Omental fat pad (tissue), 4 donors: ENCODE results near the gene KAT5. TPM values are rescaled to one million over a fixed set of nuclear protein-coding genes. Genes with fewer than 3 reads are reported as not detected.
"Not testable (repeated sequence)": the region's sequence is repeated elsewhere in the genome, so short reads cannot be mapped to it uniquely, and the experiment has no call there.

ENCODE experiments used
- ATAC-seq: fragments of 150-250 bp; one replicate; pipeline ENCODE4 v1.9.1; 2016; ENCODE audit warnings: mild to moderate bottlenecking, moderate library complexity; ENCODE audit not compliant: low FRiP score
- DNase-seq: peaks from one replicate; pipeline ENCODE4 v3.0.0-alpha.2; 2019; ENCODE audit warnings: low spot score
- total RNA-seq, 4 donors: library from RNA; depleted of rRNA; stranded (reverse); fragments of >200 nt; gene quantifications; one replicate each; pipeline ENCODE4 v1.1.0, GENCODE V29; 2016
- TF ChIP-seq, protein P1 (sequence below), 3 donors: fragments of 450-650 bp; IDR thresholded peaks; one replicate each; pipeline ENCODE4 v1.5.1; 2016 to 2017; ENCODE audit warnings: antibody characterized with exemption in 3 of 3, mild to moderate bottlenecking in 3 of 3, moderate library complexity in 2 of 3

Gene KAT5
- total RNA-seq, 4 donors from 2014 or later: 39.8 to 48.2 (median 44.7) TPM

DNA sequence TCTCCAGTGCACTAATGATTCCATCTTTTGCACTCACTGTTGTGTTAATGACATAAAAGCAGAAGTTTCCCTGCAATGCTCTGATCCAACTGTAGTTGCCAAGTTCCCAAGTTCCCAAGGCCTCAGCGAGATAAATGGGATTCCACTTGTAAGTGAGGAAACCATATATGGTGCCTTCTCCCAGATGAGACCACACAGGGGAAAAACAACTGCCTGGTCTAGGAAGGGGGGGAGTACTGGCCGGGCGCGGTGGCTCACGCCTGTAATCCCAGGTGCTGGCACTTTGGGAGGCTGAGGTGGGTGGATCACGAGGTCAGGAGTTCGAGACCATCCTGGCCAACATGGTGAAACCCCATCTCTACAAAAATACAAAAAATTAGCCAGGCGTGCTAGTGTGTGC is 26.1 kb upstream of the KAT5 start:
- ATAC-seq (no peak), DNase-seq (no peak)
- TF ChIP-seq, protein P1, sequence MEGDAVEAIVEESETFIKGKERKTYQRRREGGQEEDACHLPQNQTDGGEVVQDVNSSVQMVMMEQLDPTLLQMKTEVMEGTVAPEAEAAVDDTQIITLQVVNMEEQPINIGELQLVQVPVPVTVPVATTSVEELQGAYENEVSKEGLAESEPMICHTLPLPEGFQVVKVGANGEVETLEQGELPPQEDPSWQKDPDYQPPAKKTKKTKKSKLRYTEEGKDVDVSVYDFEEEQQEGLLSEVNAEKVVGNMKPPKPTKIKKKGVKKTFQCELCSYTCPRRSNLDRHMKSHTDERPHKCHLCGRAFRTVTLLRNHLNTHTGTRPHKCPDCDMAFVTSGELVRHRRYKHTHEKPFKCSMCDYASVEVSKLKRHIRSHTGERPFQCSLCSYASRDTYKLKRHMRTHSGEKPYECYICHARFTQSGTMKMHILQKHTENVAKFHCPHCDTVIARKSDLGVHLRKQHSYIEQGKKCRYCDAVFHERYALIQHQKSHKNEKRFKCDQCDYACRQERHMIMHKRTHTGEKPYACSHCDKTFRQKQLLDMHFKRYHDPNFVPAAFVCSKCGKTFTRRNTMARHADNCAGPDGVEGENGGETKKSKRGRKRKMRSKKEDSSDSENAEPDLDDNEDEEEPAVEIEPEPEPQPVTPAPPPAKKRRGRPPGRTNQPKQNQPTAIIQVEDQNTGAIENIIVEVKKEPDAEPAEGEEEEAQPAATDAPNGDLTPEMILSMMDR (IDR thresholded peaks at IDR 0.05): no peak

DNA sequence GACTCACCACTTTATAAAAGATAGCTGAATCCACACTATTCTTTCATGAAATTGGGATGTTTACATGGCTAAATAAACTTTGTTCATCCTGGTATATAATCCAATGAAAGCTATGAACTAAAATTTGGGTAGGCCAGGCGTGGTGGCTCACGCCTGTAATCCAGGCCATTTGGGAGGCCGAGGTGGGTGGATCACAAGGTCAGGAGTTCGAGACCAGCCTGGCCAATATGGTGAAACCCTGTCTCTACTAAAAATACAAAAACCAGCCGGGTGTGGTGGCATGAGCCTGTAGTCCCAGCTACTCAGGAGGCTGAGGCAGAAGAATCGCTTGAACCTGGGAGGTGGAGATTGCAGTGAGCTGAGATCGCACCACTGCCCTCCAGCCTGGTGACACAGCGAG is 20.2 kb upstream of the KAT5 start:
- ATAC-seq, DNase-seq: not testable (repeated sequence)

DNA sequence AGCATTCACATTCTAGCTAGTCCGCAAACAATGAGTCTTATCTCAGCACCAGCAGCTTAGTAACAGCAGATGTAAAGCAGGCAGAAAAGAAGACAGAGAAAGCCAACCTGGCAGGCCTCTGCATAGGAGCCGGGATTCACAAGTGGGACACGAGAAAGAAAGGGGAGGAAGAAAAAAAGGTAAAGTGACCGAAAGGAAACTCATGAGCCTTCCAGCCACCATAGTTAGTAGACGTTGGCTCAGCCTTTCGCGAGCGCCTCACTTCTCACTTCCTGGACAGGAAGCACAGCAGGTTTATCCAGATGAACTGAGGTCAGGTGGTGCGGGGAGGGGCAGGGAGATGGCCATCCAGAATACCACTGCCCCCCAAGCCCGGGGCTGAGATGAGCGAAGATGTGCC is 19.7 kb upstream of the KAT5 start:
- DNase-seq: no peak
- no peak for ATAC-seq
- TF ChIP-seq, protein P1 (IDR thresholded peaks at IDR 0.05): no peak

DNA sequence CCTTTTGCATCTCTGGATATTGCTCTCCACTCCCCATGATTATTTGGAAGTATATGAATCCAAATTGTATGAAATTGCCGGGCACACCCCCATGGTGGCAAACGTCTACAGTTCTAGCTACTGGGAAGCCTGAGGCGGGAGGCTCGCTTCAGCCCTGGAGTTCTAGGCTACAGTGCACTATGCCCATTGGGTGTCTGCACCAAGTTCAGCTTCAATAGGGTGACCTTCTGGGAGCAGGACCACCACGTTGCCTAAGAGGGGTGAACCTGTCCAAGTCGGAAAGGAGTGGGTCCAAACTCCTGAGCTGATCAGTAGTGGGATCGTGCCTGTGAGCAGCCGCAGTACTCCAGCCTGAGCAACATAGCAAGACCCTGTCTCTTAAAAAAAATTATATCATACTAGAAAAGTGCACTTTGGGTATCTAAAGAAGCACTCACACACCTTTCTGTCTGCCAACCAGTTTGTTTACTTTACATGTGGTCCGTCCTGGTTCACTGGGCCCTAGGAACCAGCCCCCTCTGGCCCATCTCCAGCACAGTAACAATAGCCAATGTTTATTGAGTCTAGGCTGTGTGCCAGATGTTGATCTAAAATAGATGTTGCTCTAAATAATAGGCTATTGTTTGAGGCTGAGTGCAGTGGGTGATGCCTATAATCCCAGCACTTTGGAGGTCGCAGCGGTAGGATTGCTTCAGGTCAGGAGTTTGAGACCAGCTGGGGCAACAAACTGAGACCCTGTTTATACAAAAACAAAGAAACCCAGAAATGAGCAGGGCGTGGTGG is 16.4 kb upstream of the KAT5 start:
- no peak for ATAC-seq
- TF ChIP-seq, protein P1 (IDR thresholded peaks at IDR 0.05): no peak
- no peak for DNase-seq

DNA sequence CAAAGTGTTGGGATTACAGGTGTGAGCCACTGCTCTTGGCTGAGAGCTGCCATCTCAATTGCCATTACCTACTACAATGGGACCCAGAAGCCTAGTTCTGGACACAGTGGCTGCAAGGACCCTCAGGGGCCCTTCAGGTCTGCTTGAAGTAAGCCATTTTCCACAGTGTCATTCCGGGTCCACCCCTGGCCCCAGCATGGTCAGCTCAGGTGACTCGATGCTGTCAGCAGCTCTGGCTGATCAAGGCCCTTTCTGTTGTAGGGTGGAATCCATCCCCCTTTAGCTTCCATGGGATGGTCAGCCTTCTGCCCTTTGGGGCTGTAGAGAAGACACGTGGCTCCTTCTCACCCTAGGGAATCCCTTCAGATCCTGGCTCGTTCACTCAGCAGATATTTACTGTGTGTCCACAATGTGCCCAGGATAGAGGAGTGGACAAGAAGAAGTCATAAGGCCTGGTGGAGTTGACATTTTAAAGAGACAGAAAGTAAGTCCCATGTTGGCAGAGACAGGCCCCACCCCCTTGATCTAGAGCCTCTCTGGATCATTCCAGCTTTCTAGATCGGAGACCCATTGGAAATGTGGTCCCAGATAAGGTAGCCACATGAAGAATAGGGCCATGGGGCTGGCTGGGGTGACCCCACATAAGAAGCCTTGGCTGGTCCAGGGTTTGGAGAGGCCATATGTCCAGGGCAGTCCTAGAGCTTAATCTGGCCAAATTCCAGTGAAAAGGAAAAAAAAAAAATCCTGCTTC is 15.1 kb upstream of the KAT5 start:
- TF ChIP-seq, protein P1 (IDR thresholded peaks at IDR 0.05): no peak
- DNase-seq: no peak
- no peak for ATAC-seq

DNA sequence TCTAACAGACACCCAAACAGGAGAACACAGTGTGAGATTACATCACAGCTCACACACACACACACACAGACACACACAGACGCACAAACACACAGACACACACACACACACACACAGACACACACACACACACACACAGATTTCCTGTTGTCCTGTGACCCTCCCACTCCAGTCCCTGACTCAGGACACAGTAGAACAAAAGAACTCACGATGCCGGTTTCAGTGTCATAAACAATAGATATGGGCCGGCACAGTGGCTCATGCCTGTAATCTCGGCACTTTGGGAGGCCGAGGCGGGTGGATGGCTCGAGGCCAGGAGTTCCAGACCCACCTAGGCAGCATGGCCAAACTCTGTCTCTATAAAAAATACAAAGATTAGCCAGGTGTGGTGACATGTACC is 13.8 kb upstream of the KAT5 start:
- ATAC-seq: no peak
- TF ChIP-seq, protein P1 (IDR thresholded peaks at IDR 0.05): no peak
- DNase-seq: no peak

DNA sequence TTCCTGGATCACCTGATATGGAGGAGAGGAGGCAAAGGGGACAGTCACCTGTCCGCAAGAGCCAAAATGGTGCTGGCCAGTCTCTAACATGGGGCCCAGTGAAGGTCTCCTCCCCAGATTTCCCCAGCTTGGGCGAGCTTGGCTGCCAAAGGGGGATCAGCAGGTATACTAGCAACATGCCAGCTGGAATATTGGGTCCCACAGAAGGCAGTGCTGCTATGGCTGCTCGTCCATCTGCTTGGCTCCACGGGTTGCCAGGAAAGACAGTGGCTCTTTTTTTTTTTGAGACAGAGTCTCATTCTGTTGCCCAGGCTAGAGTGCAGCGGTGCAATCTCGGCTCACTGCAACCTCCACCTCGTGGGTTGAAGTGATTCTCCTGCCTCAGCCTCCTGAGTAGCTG is 12.7 kb upstream of the KAT5 start:
- ATAC-seq (no peak), DNase-seq (no peak)
- TF ChIP-seq, protein P1 (IDR thresholded peaks at IDR 0.05): no peak
